Spleen (tissue), 11 donors: ENCODE data around the gene BUB3. TPM values are rescaled to one million over a fixed set of nuclear protein-coding genes. Genes with fewer than 3 reads are reported as not detected.

ENCODE experiments used
- DNase-seq: peaks from one replicate; pipeline ENCODE4 v3.0.0-alpha.2; 2020
- H3K27ac ChIP-seq, 8 donors: fragments of 200-600 bp; sonication (generic) in 7 of 8; 1 replicate in 4 of 8; 2 replicates in 4 of 8; pipeline versions ENCODE4 v1.5.0 to v1.8.0; 2016 to 2021; ENCODE audit warnings: inconsistent platforms in 4 of 8, mild to moderate bottlenecking in 4 of 8, moderate library complexity in 1 of 8
- H3K27me3 ChIP-seq, 7 donors: fragments of 200-600 bp; sonication (generic) in 6 of 7; replicated peaks in 1 of 7; 1 replicate in 4 of 7; 2 replicates in 3 of 7; pipeline versions ENCODE4 v1.5.0 to v1.8.0; 2016 to 2021; ENCODE audit warnings: inconsistent platforms in 3 of 7, mild to moderate bottlenecking in 1 of 7
- H3K36me3 ChIP-seq, 6 donors: fragments of 200-600 bp; sonication (generic) in 5 of 6; 1 replicate in 4 of 6; 2 replicates in 2 of 6; pipeline versions ENCODE4 v1.5.0 to v1.8.0; 2016 to 2021; ENCODE audit warnings: inconsistent platforms in 2 of 6
- H3K4me1 ChIP-seq, 6 donors: fragments of 200-600 bp; sonication (generic) in 5 of 6; 1 replicate in 3 of 6; 2 replicates in 3 of 6; pipeline versions ENCODE4 v1.5.0 to v1.8.0; 2016 to 2021; ENCODE audit warnings: inconsistent platforms in 3 of 6
- H3K4me3 ChIP-seq, 8 donors: fragments of 200-600 bp; sonication (generic) in 7 of 8; 1 replicate in 4 of 8; 2 replicates in 4 of 8; pipeline versions ENCODE4 v1.5.0 to v1.8.0; 2016 to 2021; ENCODE audit warnings: inconsistent platforms in 4 of 8, mild to moderate bottlenecking in 4 of 8, moderate library complexity in 2 of 8
- H3K9me3 ChIP-seq, 8 donors: fragments of 200-600 bp; sonication (generic) in 7 of 8; 1 replicate in 4 of 8; 2 replicates in 4 of 8; pipeline versions ENCODE4 v1.5.0 to v1.8.0; 2016 to 2021; ENCODE audit warnings: inconsistent platforms in 4 of 8
- POLR2A ChIP-seq, 3 donors: fragments of 450-650 bp; IDR thresholded peaks; one replicate each; pipeline ENCODE4 v1.5.1; 2017; ENCODE audit warnings: antibody characterized with exemption in 3 of 3, mild to moderate bottlenecking in 1 of 3
- POLR2AphosphoS5 ChIP-seq, 3 donors: sonication (generic); formaldehyde crosslinking; IDR thresholded peaks; one replicate each; pipeline ENCODE4 v1.5.1; 2017; ENCODE audit warnings: antibody characterized with exemption in 3 of 3
- WGBS, 5 donors: extraction: QIAGEN DNeasy Blood & Tissue Kit in 3 of 5; methylation state at CpG; one replicate each; pipeline versions ENCODE4 v1.1.5 to v1.1.7; 2013 to 2018; 5-methylcytosine and 5-hydroxymethylcytosine counted together
- intact Hi-C: fragments of 100-400 bp; cut with DNase I; formaldehyde crosslinking; loops from one replicate; pipeline ENCODE4 v1.15.0; 2023; ENCODE audit warnings: low total_unique reads
- polyA plus RNA-seq, 3 donors: library from polyadenylated mRNA; stranded (reverse); fragments of 200-250 nt; gene quantifications; one replicate each; pipeline ENCODE4 v1.2.1, GENCODE V29; 2013
- total RNA-seq, 7 donors: library from RNA; depleted of rRNA in 3 of 7; stranded (reverse); fragments of >200 nt in 3 of 7; fragmentation: NEBNext Ultra II Directional in 4 of 7; extraction: Animal tissue kit (Norgen Biotek cat#: 25700) in 4 of 7; gene quantifications; one replicate each; pipeline versions ENCODE4 v1.1.0 to v1.2.1, GENCODE V29; 2016 to 2021
- TF ChIP-seq, protein P1 (sequence below), 11 experiments: fragments of 200-600 bp in 7 of 11; fragments of 450-650 bp in 4 of 11; sonication (generic) in 4 of 11; IDR thresholded peaks in 8 of 11; conservative IDR thresholded peaks in 3 of 11; 1 replicate in 7 of 11; 2 replicates in 4 of 11; pipeline versions ENCODE4 v1.4.0 to v1.8.0; 2016 to 2021; ENCODE audit warnings: antibody characterized with exemption in 11 of 11, inconsistent platforms in 4 of 11, mild to moderate bottlenecking in 1 of 11
- donor health status: healthy with polysubstance abuse.
- donor health status: DM: no; HTN: no; CAD: no; lungs with moderate emphysema.
- donor health status: DM: no; HTN: no; CAD: no.
- donor health status: Bipolar disorder and iron deficiency.
- donor health status: healthy.
- donor health status: DM: no; HTN: no; CAD: no.
- donor health status: DM: yes; HTN: yes; CAD: no.

Gene BUB3
- total and polyA plus RNA-seq, 10 donors, result 33.7 to 193 (median 98.4) TPM

DNA sequence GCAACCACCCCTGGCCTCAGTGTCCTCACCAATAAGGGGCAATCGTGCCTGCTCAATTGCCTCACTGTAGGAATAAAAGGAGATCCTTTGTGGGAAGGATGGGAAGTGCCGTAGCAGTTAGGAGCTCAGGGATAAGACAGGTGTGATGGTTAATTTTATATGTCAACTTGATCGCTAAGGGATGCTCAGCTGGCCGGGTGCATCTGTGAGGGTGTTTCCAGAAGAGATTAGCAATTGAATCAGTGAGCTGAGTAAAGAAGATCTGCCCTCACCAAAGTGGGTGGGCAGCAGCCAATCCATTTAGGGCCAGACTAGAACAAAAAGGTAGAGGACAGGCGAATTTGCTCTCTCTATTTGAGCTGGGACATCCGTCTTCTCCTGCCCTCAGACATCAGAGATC is 46.3 kb downstream of the BUB3 start:
- 74 to 81% (median 79%) methylated on average over 6 of the region's 6 CpGs for WGBS, 5 donors
- H3K27ac ChIP-seq, result no peak overlapping the region
- H3K4me3 ChIP-seq, result no peak overlapping the region
- no peak for TF ChIP-seq POLR2A (IDR thresholded peaks at IDR 0.05)
- H3K9me3 ChIP-seq, result no peaks in the 10 kb centered on the region
- DNase-seq, result no peak
- no peaks in the 10 kb centered on the region for H3K4me1 ChIP-seq
- H3K36me3 ChIP-seq, result peaks cover 0 to 10% (median 0%) of the 10 kb centered on the region in 6 donors
- intact Hi-C loops, result no loop called here
- no peaks in the 10 kb centered on the region for H3K27me3 ChIP-seq

DNA sequence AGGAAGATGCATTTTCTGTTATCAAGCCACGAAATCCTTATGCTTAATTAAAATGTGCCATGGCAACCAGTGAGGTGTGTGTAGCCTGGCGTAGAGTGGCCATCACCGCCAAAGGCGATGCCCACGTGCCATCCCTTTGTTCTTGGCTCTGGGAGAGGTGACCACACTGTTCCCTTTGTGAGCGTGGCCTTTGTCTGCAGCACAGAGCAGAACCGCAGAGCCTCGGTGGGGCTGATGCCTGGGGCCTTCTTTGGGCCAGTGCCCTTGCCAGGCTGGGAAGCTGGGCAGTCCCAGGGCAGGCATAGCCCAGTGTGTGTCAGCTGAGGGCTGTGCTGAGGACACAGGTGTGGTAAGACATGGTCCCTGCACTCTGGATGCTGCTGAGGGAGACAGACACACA is 48.3 kb downstream of the BUB3 start:
- Histone ChIP-seq H3K4me1 (no peaks in the 10 kb centered on the region), H3K36me3 (peaks cover 0 to 10% (median 0%) of the 10 kb centered on the region in 6 donors), H3K4me3 (no peak overlapping the region), H3K9me3 (peaks cover under 1 to 11% (median 8%) of the 10 kb centered on the region in 8 donors), H3K27ac (no peak overlapping the region), H3K27me3 (no peaks in the 10 kb centered on the region)
- no peak for DNase-seq
- TF ChIP-seq, protein P1, sequence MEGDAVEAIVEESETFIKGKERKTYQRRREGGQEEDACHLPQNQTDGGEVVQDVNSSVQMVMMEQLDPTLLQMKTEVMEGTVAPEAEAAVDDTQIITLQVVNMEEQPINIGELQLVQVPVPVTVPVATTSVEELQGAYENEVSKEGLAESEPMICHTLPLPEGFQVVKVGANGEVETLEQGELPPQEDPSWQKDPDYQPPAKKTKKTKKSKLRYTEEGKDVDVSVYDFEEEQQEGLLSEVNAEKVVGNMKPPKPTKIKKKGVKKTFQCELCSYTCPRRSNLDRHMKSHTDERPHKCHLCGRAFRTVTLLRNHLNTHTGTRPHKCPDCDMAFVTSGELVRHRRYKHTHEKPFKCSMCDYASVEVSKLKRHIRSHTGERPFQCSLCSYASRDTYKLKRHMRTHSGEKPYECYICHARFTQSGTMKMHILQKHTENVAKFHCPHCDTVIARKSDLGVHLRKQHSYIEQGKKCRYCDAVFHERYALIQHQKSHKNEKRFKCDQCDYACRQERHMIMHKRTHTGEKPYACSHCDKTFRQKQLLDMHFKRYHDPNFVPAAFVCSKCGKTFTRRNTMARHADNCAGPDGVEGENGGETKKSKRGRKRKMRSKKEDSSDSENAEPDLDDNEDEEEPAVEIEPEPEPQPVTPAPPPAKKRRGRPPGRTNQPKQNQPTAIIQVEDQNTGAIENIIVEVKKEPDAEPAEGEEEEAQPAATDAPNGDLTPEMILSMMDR (IDR thresholded peaks at IDR 0.05 in 8 of 11, conservative IDR thresholded peaks at IDR 0.05 in 3 of 11), result no peak
- TF ChIP-seq POLR2A (IDR thresholded peaks at IDR 0.05), result no peak
- TF ChIP-seq POLR2AphosphoS5 (IDR thresholded peaks at IDR 0.05), result no peak
- intact Hi-C loops, result no loop called here
- WGBS, 5 donors, result 95 to 99% (median 95%) methylated on average over 7 to 8 of the region's 8 CpGs

DNA sequence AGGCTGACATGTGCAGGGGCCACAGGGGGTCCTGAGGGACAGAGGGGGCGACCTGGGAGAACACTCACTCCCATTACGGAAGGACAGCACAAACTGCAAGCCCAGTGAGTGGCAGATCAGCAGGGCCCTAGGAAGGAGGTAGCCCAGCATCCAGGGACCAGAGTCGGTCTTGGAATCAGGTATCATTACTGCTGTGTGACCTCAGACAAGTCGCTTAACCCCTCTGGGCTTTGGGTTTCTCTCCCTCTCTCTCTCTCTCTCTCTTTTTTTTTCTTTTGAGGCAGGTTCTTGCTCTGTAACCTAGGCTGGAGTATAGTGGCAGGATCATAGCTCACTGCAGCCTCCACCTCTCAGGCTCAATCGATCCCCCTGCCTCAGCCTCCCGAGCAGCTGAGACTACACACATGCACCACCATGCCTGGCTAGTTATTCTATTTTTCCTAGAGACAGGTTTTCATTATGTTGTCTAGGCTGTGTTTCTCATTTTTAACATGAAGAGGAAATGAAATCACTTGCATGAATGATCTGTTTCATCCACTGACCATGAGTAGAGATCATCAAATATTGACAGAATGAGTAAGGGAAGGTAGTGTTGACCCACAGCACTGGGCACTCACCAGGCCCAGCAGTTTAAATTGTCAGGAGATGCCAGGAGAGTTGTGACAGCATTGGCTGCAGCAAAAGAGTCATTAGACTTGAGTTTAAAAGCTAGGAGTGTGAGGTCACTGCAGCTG is 49.4 kb downstream of the BUB3 start:
- no peak overlapping the region for H3K4me3 ChIP-seq
- TF ChIP-seq POLR2AphosphoS5 (IDR thresholded peaks at IDR 0.05), result no peak
- TF ChIP-seq, protein P1 (IDR thresholded peaks at IDR 0.05 in 8 of 11, conservative IDR thresholded peaks at IDR 0.05 in 3 of 11), result no peak
- no peak for TF ChIP-seq POLR2A (IDR thresholded peaks at IDR 0.05)
- no peak for DNase-seq
- H3K27ac ChIP-seq, result no peak overlapping the region
- H3K36me3 ChIP-seq, result peaks cover 0 to 10% (median 0%) of the 10 kb centered on the region in 6 donors
- no peaks in the 10 kb centered on the region for H3K4me1 ChIP-seq
- peaks cover 4 to 22% (median 18%) of the 10 kb centered on the region in 8 donors for H3K9me3 ChIP-seq
- intact Hi-C loops, result no loop called here
- H3K27me3 ChIP-seq, result no peaks in the 10 kb centered on the region
- WGBS, 5 donors, result 85 to 91% (median 89%) methylated on average over 6 of the region's 6 CpGs

DNA sequence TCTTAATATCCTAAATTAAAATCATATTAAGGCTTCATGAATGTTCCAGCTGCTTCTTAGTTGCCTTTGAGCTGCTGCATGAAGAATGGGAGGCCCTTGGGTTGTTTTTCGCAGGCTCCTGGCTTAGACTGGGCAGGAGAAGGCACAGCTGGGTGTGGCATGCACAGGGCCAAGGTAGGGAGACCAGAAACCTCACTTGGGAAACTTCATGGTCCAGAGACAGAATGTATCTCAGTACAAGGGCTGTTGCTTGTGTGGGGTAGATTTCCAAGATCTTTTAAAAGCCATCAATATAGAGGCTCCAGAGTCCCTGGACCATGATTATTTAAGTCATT is 49.9 kb downstream of the BUB3 start:
- H3K4me1 ChIP-seq, result no peaks in the 10 kb centered on the region
- intact Hi-C loops, result no loop called here
- H3K4me3 ChIP-seq, result no peak overlapping the region
- H3K9me3 ChIP-seq, result peaks cover 4 to 25% (median 23%) of the 10 kb centered on the region in 8 donors
- no peaks in the 10 kb centered on the region for H3K27me3 ChIP-seq
- H3K27ac ChIP-seq, result no peak overlapping the region
- no peak for DNase-seq
- 92 to 100% (median 96%) methylated on average over 1 of the region's 1 CpG for WGBS, 5 donors
- H3K36me3 ChIP-seq, result peaks cover 0 to 10% (median 0%) of the 10 kb centered on the region in 6 donors
- TF ChIP-seq, protein P1 (IDR thresholded peaks at IDR 0.05 in 8 of 11, conservative IDR thresholded peaks at IDR 0.05 in 3 of 11), result no peak
- TF ChIP-seq POLR2A (IDR thresholded peaks at IDR 0.05), result no peak
- TF ChIP-seq POLR2AphosphoS5 (IDR thresholded peaks at IDR 0.05), result no peak
